Posterior vena cava (tissue), 2 donors: Measurements from ENCODE around the gene MCOLN1. TPM values are rescaled to one million over a fixed set of nuclear protein-coding genes. Genes with fewer than 3 reads are reported as not detected.

ENCODE experiments used
- DNase-seq: peaks from one replicate; pipeline ENCODE4 v3.0.0-alpha.2; 2020; ENCODE audit warnings: low spot score
- intact Hi-C, 2 donors: fragments of 100-400 bp; cut with DNase I; formaldehyde crosslinking; loops; one replicate each; pipeline versions ENCODE4 v1.14.1 to v1.14.2; 2022 to 2023
- long read RNA-seq, 2 donors: library from polyadenylated mRNA; unstranded; transcript quantifications; one replicate each; pipeline ENCODE4 v2.0.0, GENCODE V29; 2020 to 2021
- total RNA-seq, 2 donors: library from RNA; stranded (reverse); fragmentation: NEBNext Ultra II Directional; extraction: Animal tissue kit (Norgen Biotek cat#: 25700); gene quantifications; one replicate each; pipeline ENCODE4 v1.2.1, GENCODE V29; 2021
- donor health status: DM: yes; HTN: yes; CAD: no.
- donor health status: DM: yes; HTN: yes; CAD: no.

The MCOLN1 gene
- 10 to 100 TPM; 23.1 to 26.1 TPM for total RNA-seq
- long read RNA-seq, donor 1, transcript MCOLN1-201 (14 exons, 2,082 nt), result major isoform, 8 of 12 reads
- long read RNA-seq, donor 1, partial matches to known transcripts, result 0 of 12 reads
- long read RNA-seq, donor 1, other reads (novel, unspliced or antisense), result 4 of 12 reads
- long read RNA-seq, donor 2, transcript MCOLN1-201 (14 exons, 2,082 nt), result major isoform, 50 of 61 reads
- long read RNA-seq, donor 2, partial matches to known transcripts, result 5 of 61 reads
- long read RNA-seq, donor 2, other reads (novel, unspliced or antisense), result 4 of 61 reads

DNA sequence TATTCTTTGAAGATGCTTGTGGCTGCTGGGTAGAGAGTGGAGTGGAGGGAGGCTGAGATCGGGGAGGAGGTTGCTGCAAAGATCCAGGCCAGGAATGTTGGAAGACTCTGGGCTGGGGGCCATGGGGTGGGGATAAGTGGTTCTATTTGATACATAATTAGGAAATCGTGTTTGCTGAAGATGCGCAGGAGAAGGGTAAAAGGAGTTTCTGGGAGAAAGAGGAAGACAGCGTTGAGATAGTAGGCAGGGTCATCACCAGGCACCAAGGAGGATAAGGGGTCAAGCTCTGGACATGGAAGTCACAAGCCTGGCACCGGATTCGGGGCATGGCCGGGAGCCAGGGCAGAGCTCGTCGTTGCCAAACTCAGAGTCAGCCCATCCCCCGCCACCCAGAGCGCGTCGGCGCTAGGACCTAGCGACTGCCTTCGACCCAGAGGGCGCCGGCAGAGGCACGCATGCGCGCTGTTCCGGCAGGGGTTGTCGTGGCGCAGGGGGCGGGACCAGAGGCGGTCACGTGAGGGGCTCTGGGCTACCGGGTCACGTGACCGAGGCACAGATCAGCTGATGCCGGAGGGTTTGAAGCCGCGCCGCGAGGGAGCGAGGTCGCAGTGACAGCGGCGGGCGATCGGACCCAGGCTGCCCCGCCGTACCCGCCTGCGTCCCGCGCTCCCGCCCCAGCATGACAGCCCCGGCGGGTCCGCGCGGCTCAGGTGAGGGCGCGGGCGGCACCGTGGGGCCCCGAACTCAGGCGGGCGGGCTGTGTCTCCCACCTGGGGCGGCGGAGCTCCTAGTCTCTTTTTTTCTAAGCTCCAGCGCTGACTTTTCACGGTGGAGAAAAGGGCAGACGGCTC, at the start of gene MCOLN1:
Gene MCOLN1, plus strand, starts transcription at position 553 of the 851 bp plus-strand sequence. Its CDS starts 127 bp downstream, at position 680.
- intact Hi-C loops, result no loop called here
- DNase-seq, result peak; percentile 100

DNA sequence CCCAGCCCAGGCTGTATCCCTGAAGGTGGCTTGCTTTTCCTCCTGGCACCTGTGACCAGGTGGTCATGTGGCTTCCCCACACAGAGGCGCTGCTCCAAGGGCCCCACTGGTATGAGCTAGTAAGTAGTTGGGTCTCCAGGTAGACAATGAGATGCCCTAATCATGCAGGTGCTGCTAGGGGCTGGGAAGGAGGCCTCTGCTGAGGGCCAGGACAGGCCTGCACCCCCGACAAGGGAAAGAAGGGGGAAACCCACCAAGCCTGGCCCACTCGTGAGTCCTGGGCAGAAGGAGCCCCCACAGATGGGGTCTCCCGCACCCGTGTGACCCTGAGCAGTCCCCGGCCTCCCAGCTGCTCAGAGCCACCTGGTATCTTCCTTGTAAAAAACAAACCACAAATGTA, 46.8 kb upstream of the MCOLN1 start:
- DNase-seq, result no peak
- intact Hi-C loops, result loop anchor here in 1 of 2 donors (10.0 kb wide), 1 partner anchor 691 kb away; no protein-coding TSS in a partner anchor

DNA sequence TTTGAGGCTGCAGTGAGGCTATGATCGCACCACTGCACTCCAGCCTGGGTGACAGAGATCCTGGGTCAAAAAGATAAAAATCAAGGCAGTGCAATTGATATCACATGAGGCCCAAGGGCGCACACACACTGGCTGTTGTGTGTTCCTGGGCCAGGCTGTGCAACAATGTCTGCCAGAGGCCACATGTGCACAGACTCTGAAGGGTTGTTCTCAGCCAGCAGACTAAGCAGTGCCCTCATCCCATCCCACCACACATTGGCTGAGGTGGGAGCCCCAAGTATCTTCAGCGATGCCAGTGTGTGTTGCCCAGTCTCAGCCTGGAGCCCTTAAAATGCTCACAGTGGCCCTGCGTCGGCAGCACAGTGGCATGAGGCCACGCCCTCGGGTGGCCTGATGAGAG, 46.2 kb upstream of the MCOLN1 start:
- intact Hi-C loops, result loop anchor here in 1 of 2 donors (10.0 kb wide), 1 partner anchor 691 kb away; no protein-coding TSS in a partner anchor
- DNase-seq, result no peak

DNA sequence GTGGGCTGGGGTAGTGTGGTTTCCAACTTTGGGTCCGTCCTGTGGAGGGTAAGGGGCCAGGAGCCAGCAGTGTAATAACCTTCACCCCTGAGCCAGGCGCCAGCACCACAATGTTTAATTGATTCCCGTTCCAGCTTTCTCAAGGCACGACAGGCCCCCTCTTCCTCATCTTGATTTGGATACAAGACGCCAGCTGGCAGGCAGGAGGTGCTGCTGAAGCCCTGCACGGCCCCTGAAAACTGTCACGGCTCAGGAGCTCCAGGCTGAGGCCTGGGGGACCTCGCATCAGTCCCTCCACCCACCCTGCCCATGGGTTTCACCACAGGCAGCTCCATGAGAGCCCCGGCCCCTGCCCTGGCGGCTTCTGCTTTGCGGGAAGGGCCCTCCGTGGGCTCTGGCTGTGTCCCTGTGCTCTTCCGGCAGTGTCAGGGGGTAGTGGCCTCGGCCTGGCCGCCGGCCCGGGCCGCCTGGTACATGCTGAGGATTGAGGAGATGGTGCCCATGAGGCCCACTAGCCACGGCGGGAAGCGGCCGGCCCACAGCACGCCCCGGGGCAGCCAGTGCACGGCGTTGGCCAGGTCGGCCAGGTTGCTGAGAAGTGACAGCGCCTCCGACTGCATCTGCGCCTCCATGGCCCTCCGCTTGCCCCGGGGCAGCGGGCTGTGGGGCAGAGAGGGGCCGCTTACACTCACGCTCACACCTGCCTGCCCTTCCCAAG, 45.5 kb upstream of the MCOLN1 start:
- DNase-seq, result no peak
- intact Hi-C loops, result loop anchor here in 1 of 2 donors (10.0 kb wide), 1 partner anchor 692 kb away; no protein-coding TSS in a partner anchor

DNA sequence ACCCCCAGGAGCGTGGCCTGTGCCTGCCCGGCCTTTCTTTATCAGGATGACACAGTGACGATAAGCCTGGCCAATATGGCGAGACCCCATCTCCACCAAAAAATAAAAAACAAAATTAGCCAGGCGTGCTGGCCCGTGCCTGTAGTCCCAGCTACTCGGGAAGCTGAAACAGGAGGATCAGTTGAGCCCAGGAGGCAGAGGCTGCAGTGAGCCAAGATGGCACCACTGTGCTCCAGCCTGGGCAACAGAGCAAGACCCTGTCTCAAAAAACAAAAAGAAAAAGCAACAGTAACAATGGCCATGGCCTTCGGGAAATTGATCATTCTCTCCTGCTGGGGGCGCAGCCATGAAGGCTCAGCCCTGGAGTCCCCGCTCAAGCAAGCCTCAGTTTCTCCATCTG, 44.7 kb upstream of the MCOLN1 start:
- DNase-seq, result no peak
- intact Hi-C loops, result loop anchor here in 1 of 2 donors (10.0 kb wide), 1 partner anchor 693 kb away; no protein-coding TSS in a partner anchor

DNA sequence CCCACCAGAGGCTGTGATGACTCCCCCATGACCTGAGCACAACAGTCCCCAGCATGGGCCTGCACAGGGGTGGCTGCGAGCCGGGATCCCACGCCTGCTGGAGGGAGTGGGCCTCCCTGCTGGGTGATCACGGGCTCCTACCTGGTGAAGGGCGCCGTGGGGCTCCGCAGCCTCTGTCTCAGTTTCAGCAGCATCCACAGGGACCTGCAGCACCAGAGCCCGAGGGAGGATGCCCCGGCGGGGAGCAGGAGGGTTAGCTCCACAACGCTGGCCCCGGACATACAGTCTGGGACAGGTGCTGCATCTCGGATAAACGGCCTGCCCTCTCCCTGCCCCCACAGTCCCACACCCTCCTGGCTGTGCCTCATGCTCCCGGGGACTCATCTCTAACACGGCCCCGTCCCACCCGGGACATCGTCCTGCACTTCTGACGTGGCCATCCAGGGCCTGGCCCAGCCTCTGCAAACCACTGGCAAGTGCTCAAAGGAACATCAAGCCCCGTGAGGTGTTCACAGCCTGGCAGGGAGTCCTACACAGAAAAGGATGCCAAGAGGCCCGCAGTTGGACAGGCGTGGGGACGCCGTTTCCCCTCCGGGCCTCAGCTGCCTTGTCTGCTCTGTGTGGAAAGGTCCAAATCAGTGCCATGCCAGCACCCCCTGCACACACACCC, 44.1 kb upstream of the MCOLN1 start:
- intact Hi-C loops, result loop anchor here in 1 of 2 donors (10.0 kb wide), 1 partner anchor 694 kb away; no protein-coding TSS in a partner anchor
- DNase-seq, result no peak

DNA sequence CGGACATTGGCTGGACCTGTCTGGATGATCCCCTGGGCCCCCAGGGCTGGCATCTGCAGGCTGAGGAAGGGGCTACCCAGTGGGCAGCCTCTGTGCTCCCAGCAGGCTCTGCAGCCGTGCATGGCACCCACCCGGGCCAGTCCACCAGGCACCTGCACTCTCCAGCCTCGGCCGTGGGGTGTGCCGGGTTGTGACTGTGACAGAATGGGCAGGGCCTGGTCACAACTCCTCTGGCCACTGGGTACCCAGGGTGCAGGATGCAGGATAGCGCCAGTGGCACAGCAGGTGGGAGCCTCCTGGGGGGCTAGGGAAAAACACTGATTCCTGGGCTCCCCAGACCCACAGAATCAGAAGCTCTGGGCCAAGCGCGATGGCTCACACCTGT, 43.6 kb upstream of the MCOLN1 start:
- intact Hi-C loops, result loop anchor here in 1 of 2 donors (10.0 kb wide), 1 partner anchor 694 kb away; no protein-coding TSS in a partner anchor
- DNase-seq, result no peak

DNA sequence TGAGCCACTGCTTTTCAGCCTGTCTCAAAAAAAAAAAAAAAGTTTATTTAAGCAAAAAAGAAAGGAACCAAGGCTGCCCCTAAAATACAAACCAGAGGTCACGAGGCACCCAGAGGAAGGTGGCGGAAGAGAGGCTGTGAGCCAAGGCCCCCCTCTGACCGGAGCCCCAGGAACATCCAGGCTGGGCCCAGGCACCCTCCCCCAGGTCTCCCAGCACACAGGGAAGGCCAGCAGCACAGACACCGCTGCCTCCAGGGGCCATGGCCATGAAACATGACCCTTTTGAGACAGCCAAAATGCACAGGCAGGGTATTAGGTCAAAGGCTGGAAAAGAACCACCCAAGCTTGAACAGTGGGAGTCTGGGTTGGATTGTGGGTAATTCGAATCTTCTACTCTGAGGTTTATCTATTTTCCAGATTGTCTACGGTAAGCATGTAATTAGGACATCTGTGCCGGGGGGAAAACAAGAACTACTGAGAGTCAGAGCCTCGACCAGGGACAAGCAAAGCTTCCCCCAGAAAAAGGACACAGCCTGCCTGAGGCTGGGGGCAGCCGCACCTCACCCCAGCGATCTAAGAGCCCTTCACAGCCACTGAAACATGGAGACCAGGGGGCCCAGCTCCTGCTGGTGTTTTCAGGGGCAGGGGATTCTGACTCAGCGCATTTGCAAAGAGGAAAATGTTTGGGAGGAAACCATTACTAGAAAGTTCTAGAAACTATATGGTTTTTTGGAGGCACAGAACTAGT, 42.0 kb upstream of the MCOLN1 start:
- intact Hi-C loops, result no loop called here
- DNase-seq, result no peak

DNA sequence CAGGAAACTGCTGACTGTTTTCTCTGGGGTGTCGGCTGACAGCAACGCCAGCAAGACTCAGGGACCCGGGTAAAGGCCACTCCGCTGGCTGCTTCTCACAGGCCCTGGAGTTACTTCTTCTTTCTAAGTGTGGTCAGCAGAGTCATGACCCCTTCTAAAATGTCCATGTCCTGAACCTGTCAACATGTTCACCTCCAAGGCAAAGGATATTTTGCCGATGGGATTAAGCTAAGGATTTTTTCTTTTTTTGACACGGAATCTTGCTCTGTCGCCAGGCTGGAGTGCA, 41.5 kb upstream of the MCOLN1 start:
- intact Hi-C loops, result no loop called here
- DNase-seq, result no peak

DNA sequence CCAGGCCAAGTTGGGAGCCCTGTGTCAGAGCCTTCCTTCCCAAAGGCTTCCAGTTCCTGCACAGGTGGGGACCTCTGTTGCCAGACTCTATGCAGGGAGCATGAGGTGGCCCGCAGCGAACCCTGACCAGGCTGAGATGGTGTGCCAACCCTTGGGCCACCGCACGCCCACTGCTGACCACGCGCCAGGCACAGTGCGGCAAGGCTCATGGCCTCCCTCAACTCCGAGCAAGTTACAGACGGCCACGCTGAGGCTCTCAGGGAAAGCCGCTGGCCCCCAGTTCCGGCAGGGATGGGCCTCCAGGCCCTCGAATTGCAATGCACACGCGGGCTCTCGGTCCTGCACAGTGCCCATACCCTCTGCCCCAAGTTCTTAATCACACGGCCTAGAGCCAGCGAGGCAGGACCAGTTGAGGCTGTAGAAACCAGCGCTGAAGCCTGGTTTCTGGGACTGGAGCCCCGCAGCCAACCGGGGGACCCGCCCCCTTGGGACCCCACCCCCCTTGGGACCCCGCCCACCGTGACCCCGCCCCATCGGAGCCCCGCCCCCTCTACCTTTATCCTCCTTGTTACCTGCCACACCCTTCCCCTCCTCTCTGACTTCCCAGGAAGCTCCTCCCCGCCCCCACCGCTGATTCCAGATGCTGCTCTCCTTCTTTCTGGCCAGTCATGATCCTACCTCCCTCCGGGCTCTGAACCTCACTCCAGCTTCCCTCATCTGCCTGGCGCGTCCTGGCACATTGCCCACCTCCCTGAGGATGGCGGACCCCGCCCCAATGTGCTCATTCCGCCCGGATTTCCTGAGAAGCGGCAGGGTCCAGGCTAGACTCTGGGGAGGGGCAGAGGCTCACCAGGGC, 39.6 kb upstream of the MCOLN1 start:
- DNase-seq, result no peak
- intact Hi-C loops, result no loop called here

DNA sequence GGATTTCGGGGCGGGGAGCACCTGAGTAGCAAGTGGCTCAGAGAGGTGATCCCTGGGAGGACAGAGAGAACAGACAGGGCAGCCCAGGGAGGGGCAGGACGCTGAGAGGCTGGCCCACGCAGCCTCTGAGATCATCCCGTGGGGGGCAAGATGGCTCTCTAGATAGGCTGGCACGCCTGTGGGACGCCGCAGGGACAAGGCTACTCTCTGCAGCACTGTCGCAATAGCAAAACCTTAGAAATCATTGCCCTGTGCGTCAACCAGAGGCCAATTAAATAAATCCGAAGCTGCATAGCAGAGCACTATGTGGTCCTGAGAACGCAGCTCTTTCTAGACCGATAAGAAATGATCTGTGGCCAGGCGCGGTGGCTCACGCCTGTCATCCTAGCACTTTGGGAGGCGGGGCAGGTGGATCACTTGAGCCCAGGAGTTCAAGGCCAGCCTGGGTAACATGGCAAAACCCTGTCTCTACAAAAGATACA, 38.7 kb upstream of the MCOLN1 start:
- no peak for DNase-seq
- intact Hi-C loops, result no loop called here

DNA sequence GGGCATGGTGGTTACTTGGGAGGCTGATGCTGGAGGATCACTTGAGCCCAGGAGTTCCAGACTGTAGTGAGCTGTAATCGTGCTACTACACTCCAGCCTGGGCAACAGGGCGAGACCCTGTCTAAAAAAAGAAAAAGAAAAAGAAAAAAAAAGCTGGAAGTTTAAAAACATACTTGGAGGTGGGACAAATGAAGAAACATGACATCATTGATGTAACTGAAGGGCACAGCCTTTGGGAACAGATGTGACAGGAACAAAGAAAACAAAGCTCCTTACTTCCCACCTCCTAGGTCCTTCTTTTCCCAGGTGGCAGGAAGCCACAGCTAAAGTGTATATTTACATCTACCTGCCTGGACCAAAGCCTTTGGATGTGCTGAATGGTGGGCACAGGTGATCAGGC, 35.5 kb upstream of the MCOLN1 start:
- intact Hi-C loops, result no loop called here
- no peak for DNase-seq

DNA sequence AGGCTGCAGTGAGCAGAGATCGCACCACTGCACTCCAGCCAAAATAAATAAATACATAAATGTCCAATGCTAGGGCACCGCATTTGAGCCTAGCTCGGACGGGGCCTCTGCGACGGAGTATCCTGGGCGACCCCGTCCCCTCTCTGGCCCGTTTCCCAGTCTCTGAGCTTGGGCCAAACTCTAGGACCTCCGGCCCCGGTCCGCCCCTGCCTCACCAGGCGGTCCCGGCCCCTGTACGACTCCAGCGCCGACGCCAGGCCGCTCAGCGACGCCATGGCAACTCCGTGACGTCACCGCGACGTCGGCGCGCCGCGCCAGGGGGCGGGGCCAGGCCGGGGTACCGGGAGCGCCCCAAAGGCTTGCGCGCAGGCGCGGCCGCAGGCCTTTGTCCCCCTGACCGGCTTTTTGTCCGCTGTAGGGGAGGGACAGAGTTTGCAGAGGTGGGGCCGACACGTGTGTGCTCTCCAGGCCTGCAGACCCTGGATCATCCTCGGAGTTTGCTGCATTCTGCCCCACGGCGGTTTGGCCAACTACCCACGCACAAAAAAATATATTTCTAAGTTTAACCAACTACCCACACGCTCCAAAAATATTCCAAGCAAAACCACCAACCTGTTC, 33.6 kb upstream of the MCOLN1 start, which contains the start of gene PEX11G:
Gene PEX11G, minus strand, starts transcription at position 300 of the 618 bp plus-strand sequence. Its CDS starts 25 bp downstream, at position 275.
- intact Hi-C loops, result no loop called here
- peak; percentile 97 for DNase-seq

DNA sequence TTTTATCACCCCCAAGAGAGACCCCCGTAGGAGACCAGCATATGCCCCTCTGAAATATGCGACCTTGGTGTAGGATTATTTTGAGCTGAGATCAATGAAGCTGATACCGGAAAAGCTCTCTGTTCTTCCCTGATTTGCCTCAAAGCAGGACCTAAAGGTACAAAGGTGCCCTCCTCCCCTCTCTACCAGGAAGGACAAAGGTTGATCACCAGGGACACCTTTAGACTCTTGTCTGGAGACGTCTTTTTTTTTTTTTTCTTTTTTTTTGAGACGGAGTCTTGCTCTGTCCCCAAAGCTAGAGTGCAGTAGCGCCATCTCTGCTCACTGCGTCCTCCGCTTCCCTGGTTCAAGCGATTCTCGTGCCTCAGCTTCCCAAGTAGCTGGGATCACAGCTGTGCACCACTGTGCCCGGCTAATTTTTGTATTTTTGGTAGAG, 32.8 kb upstream of the MCOLN1 start:
- no peak for DNase-seq
- intact Hi-C loops, result no loop called here

DNA sequence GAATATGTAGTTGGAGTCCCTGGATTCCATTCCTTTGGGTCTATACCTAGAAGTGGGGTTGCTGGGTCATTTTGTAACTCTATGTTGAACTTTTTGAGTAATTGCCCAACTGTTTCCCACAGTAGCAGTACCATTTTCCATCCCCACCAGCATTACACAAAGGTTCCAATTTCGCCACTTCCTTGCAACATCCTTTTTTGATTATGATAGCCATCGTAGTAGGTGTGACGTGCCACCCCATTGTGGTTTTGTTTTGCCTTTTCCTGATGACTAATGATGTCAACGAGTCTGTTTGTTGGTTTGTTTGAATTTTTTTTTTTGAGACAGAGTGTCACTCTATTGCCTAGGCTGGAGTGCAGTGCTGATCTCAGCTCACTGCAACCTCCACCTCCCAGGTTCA, 30.3 kb upstream of the MCOLN1 start:
- intact Hi-C loops, result no loop called here
- DNase-seq, result no peak

DNA sequence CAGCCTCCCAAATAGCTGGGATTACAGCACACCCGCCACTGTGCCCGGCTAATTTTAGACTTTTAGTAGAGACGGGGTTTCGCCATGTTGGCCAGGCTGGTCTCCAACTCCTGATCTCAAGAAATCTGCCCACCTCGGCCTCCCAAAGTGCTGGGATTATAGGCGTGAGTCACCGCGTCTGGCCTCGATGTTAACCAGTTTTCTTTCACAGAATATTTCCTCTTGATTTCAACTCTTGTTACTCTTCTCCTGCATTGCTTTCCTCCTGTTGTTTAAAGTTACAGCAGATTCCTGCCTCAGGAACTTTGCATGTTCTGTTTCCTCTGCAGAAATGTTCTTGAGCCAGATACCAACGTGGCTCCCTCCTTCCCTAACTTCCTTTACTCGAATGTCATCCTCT, 29.9 kb upstream of the MCOLN1 start:
- intact Hi-C loops, result no loop called here
- DNase-seq, result no peak
